Uterus (tissue), 2 donors: ENCODE measurements around the gene DRC7.

Experiments used
- CTCF ChIP-seq, 4 experiments: fragments of 200-600 bp in 2 of 4; fragments of 450-650 bp in 2 of 4; sonication (generic) in 2 of 4; IDR thresholded peaks; one replicate each; pipeline ENCODE4 v1.5.1; 2016 to 2019; ENCODE audit warnings: antibody characterized with exemption in 4 of 4, mild to moderate bottlenecking in 2 of 4, moderate library complexity in 1 of 4
- POLR2A ChIP-seq, 2 donors: fragments of 450-650 bp; IDR thresholded peaks; one replicate each; pipeline ENCODE4 v1.6.1; 2016; ENCODE audit warnings: antibody characterized with exemption in 2 of 2, mild to moderate bottlenecking in 1 of 2, moderate library complexity in 1 of 2

- no peak for TF ChIP-seq CTCF (IDR thresholded peaks at IDR 0.05)
- no peak for TF ChIP-seq POLR2A (IDR thresholded peaks at IDR 0.05)
These were observed 9.0 kb upstream of the DRC7 start for GRCh38 chr16:57685633-57686032.
